Endothelial cell of umbilical vein (primary cell): ENCODE measurements around the gene DAB1.

Experiments used
- CTCF ChIP-seq, 2 donors: IDR thresholded peaks; 1 replicate in 1 of 2; 2 replicates in 1 of 2; pipeline ENCODE4 v1.5.1; 2011; ENCODE audit warnings: low read length in 2 of 2, mild to moderate bottlenecking in 2 of 2, moderate library complexity in 2 of 2, control low read depth in 1 of 2, inconsistent platforms in 1 of 2, low read depth in 1 of 2; ENCODE audit not compliant: insufficient read depth in 1 of 2; ENCODE audit errors: extremely low read depth in 1 of 2
- POLR2A ChIP-seq: IDR thresholded peaks from 2 replicates; pipeline ENCODE4 v1.6.1; 2012; ENCODE audit warnings: low read depth, mild to moderate bottlenecking, control low read depth, low read length

DNA sequence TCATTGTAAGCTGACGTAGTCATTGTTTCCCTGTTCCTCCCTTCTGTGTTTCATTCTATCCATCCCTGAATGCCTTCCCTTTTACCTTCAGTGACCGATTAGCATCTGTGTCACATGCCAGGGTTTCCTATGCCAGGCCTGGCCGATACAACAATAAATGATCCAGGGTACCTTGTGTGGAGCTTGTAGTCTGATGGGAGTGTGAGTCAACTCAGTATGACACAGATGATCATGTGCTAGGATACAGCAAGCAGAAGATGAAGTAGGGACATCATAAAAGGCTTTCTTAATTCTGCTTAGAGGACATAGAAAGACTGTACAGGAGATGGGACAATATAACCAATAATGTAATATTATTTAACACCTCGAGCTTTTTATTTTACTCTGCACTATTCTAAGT, 294.0 kb downstream of the DAB1 start:
- TF ChIP-seq POLR2A: no peak
- TF ChIP-seq CTCF (IDR thresholded peaks at IDR 0.05; ENCODE audit: extremely low read depth in 1 of 2, insufficient read depth in 1 of 2, low read depth in 1 of 2, low read length in 2 of 2): no peak
